Measurements from ENCODE around the gene FBF1.

FBF1 gene

DNA sequence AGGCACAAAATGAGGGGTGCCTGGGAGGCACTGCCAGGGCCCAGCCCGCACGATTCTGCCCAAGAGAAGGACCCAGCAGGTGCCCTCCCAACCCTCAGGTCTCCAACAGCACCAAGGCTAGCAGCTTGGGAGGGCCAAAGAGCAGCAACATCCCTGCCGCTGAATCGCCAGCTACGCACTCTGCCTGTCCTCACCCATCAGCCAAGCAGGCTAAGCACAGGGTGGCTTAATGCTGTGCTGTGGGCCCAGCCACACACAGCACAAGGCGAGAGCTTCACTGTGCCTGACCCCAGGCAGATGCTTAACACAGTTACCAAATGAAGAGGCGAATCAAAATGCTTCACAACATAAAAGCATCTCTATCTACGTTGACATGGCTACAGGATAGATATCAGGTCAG is 25.6 kb downstream of the FBF1 start:
- Histone ChIP-seq H3K4me1 (ENCODE audit: control insufficient read depth, insufficient read depth, low read depth, low read length) (peaks cover 5% of the 10 kb centered on the region), H3K14ac (ENCODE audit: low read length in 2 of 2) (peak overlapping the region in 1 of 2 experiments; percentile 26), H3K9ac (ENCODE audit: low read length) (no peak overlapping the region), H2BK15ac (ENCODE audit: low read depth, poor library complexity, severe bottlenecking) (no peak overlapping the region), H3K4me3 (ENCODE audit: insufficient read depth in 1 of 2, low read depth in 1 of 2, low read length in 2 of 2) (no peak overlapping the region), H4K91ac (ENCODE audit: low read length) (peak overlapping the region; percentile 56), H3K18ac (ENCODE audit: low read depth in 1 of 2, low read length in 2 of 2) (no peak overlapping the region), H2BK5ac (ENCODE audit: low read depth, low read length, poor library complexity, severe bottlenecking) (no peak overlapping the region), H2BK120ac (ENCODE audit: low read depth, low read length) (no peak overlapping the region), H2AK5ac (ENCODE audit: low read length, severe bottlenecking) (no peak overlapping the region), H3K23ac (ENCODE audit: low read length in 2 of 2) (no peak overlapping the region), H2AFZ (ENCODE audit: low read depth, low read length) (no peak overlapping the region), H3K27me3 (ENCODE audit: control insufficient read depth in 1 of 2, insufficient read depth in 1 of 2, low read length in 2 of 2) (no peaks in the 10 kb centered on the region), H3K27ac (ENCODE audit: low read length, poor library complexity, severe bottlenecking) (no peak overlapping the region), H3K4ac (ENCODE audit: low read depth in 1 of 2, low read length in 2 of 2) (no peak overlapping the region), H3K4me2 (ENCODE audit: low read length, poor library complexity, severe bottlenecking) (no peak overlapping the region), H3K79me1 (replicated peaks; ENCODE audit: low read length, poor library complexity, severe bottlenecking) (no peaks in the 10 kb centered on the region), H3K36me3 (ENCODE audit: control insufficient read depth in 1 of 2, insufficient read depth in 2 of 2, low read depth in 1 of 2, low read length in 2 of 2) (peaks cover 38 to 46% of the 10 kb centered on the region in 2 experiments), H3K9me3 (ENCODE audit: control insufficient read depth, low read length) (no peaks in the 10 kb centered on the region), H2BK12ac (ENCODE audit: low read length in 2 of 2) (no peak overlapping the region), H4K8ac (ENCODE audit: low read length) (no peak overlapping the region)
- no peak for DNase-seq
- WGBS, result 97% methylated on average over 8 of the region's 8 CpGs

DNA sequence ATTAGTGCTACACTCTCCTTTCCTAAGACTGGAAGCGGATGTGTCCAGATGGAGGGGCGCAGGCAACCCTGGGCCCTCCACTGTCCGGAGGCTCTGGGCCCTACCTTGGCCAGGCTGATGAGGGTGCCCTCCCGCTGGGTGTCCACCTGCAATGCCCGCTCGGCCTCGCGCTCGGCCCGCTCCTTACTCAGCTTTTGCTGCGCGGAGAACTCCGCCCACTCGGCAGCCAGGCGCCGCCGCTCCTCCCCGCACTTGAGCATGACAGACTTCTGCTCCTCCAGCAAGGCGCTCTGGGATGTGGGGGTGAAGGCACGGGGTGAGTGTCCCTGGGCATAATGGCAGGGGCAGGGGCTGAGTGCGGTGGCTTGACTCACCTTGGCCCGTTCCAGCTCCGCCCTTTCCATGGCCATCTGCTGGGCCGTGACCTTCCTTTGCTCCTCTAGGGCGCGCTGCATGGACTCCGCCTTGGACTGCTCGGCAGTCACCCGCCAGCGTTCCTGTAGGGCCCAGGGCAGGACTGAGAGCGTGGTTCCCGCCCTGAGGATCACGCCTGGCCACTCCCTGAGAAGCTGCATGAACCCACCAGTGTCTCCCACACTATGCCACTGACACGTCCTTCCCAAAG is 26.1 kb downstream of the FBF1 start:
- no peak for DNase-seq
- 92% methylated on average over 34 of the region's 34 CpGs for WGBS
- no peaks in the 10 kb centered on the region for H3K79me1 ChIP-seq (replicated peaks; ENCODE audit: low read length, poor library complexity, severe bottlenecking)
- no peaks in the 10 kb centered on the region for H3K27me3 ChIP-seq (ENCODE audit: control insufficient read depth in 1 of 2, insufficient read depth in 1 of 2, low read length in 2 of 2)
- H4K91ac ChIP-seq (ENCODE audit: low read length), result no peak overlapping the region
- H3K27ac ChIP-seq (ENCODE audit: low read length, poor library complexity, severe bottlenecking), result no peak overlapping the region
- no peak overlapping the region for H2BK5ac ChIP-seq (ENCODE audit: low read depth, low read length, poor library complexity, severe bottlenecking)
- no peak overlapping the region for H2BK15ac ChIP-seq (ENCODE audit: low read depth, poor library complexity, severe bottlenecking)
- H3K9me3 ChIP-seq (ENCODE audit: control insufficient read depth, low read length), result no peaks in the 10 kb centered on the region
- no peak overlapping the region for H3K4me2 ChIP-seq (ENCODE audit: low read length, poor library complexity, severe bottlenecking)
- H3K4me3 ChIP-seq (ENCODE audit: insufficient read depth in 1 of 2, low read depth in 1 of 2, low read length in 2 of 2), result no peak overlapping the region
- H3K9ac ChIP-seq (ENCODE audit: low read length), result no peak overlapping the region
- H2AK5ac ChIP-seq (ENCODE audit: low read length, severe bottlenecking), result no peak overlapping the region
- no peak overlapping the region for H3K23ac ChIP-seq (ENCODE audit: low read length in 2 of 2)
- no peak overlapping the region for H4K8ac ChIP-seq (ENCODE audit: low read length)
- peaks cover 5% of the 10 kb centered on the region for H3K4me1 ChIP-seq (ENCODE audit: control insufficient read depth, insufficient read depth, low read depth, low read length)
- no peak overlapping the region for H3K18ac ChIP-seq (ENCODE audit: low read depth in 1 of 2, low read length in 2 of 2)
- H3K36me3 ChIP-seq (ENCODE audit: control insufficient read depth in 1 of 2, insufficient read depth in 2 of 2, low read depth in 1 of 2, low read length in 2 of 2), result peaks cover 36 to 42% of the 10 kb centered on the region in 2 experiments
- H3K14ac ChIP-seq (ENCODE audit: low read length in 2 of 2), result peak overlapping the region in 1 of 2 experiments; percentile 26
- H2BK12ac ChIP-seq (ENCODE audit: low read length in 2 of 2), result no peak overlapping the region
- H2BK120ac ChIP-seq (ENCODE audit: low read depth, low read length), result no peak overlapping the region
- H2AFZ ChIP-seq (ENCODE audit: low read depth, low read length), result no peak overlapping the region
- H3K4ac ChIP-seq (ENCODE audit: low read depth in 1 of 2, low read length in 2 of 2), result peak overlapping the region in 1 of 2 experiments; percentile 24

- no peak overlapping the region for H2BK12ac ChIP-seq (ENCODE audit: low read length in 2 of 2)
- H2BK15ac ChIP-seq (ENCODE audit: low read depth, poor library complexity, severe bottlenecking), result no peak overlapping the region
- DNase-seq, result no peak
- H3K27ac ChIP-seq (ENCODE audit: low read length, poor library complexity, severe bottlenecking), result no peak overlapping the region
- no peak overlapping the region for H2AFZ ChIP-seq (ENCODE audit: low read depth, low read length)
- no peaks in the 10 kb centered on the region for H3K79me1 ChIP-seq (replicated peaks; ENCODE audit: low read length, poor library complexity, severe bottlenecking)
- H3K4me3 ChIP-seq (ENCODE audit: insufficient read depth in 1 of 2, low read depth in 1 of 2, low read length in 2 of 2), result no peak overlapping the region
- no peak overlapping the region for H3K23ac ChIP-seq (ENCODE audit: low read length in 2 of 2)
- H2AK5ac ChIP-seq (ENCODE audit: low read length, severe bottlenecking), result no peak overlapping the region
- H3K18ac ChIP-seq (ENCODE audit: low read depth in 1 of 2, low read length in 2 of 2), result no peak overlapping the region
- H3K4me2 ChIP-seq (ENCODE audit: low read length, poor library complexity, severe bottlenecking), result no peak overlapping the region
- H2BK120ac ChIP-seq (ENCODE audit: low read depth, low read length), result no peak overlapping the region
- WGBS, result 96% methylated on average over 32 of the region's 32 CpGs
- H3K9ac ChIP-seq (ENCODE audit: low read length), result no peak overlapping the region
- no peak overlapping the region for H3K4ac ChIP-seq (ENCODE audit: low read depth in 1 of 2, low read length in 2 of 2)
- no peak overlapping the region for H4K91ac ChIP-seq (ENCODE audit: low read length)
- no peak overlapping the region for H4K8ac ChIP-seq (ENCODE audit: low read length)
- no peak overlapping the region for H2BK5ac ChIP-seq (ENCODE audit: low read depth, low read length, poor library complexity, severe bottlenecking)
- H3K14ac ChIP-seq (ENCODE audit: low read length in 2 of 2), result no peak overlapping the region
- no peaks in the 10 kb centered on the region for H3K9me3 ChIP-seq (ENCODE audit: control insufficient read depth, low read length)
- H3K4me1 ChIP-seq (ENCODE audit: control insufficient read depth, insufficient read depth, low read depth, low read length), result peaks cover 7% of the 10 kb centered on the region
- H3K27me3 ChIP-seq (ENCODE audit: control insufficient read depth in 1 of 2, insufficient read depth in 1 of 2, low read length in 2 of 2), result no peaks in the 10 kb centered on the region
- H3K36me3 ChIP-seq (ENCODE audit: control insufficient read depth in 1 of 2, insufficient read depth in 2 of 2, low read depth in 1 of 2, low read length in 2 of 2), result peaks cover 30 to 37% of the 10 kb centered on the region in 2 experiments
Measured at GRCh38 chr17:75913537-75914210, 27.2 kb downstream of the FBF1 start.

DNA sequence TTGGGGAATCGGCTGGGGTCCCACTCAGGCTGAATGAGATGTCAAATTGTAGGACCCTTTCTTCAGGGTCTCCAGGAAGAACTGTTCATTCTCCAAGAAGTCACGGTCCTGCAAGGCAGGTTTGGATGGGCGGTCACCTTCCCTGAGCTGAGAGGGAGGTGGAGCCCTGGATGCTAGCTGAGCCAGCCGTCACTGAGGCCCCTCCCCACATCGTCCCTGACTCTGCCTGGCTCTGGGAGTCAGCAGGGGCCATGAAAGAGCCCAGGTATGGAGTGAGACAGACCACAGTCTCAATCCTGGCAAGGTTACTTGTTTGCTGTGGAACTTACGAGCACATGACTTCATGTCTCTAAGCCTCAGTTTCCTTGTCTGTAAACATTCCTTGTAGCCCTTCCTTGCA is 30.1 kb downstream of the FBF1 start:
- no peak overlapping the region for H3K27ac ChIP-seq (ENCODE audit: low read length, poor library complexity, severe bottlenecking)
- H3K18ac ChIP-seq (ENCODE audit: low read depth in 1 of 2, low read length in 2 of 2), result no peak overlapping the region
- H3K14ac ChIP-seq (ENCODE audit: low read length in 2 of 2), result no peak overlapping the region
- no peak overlapping the region for H2BK120ac ChIP-seq (ENCODE audit: low read depth, low read length)
- WGBS, result 67% methylated on average over 6 of the region's 6 CpGs
- no peaks in the 10 kb centered on the region for H3K27me3 ChIP-seq (ENCODE audit: control insufficient read depth in 1 of 2, insufficient read depth in 1 of 2, low read length in 2 of 2)
- no peak for DNase-seq
- H3K79me1 ChIP-seq (replicated peaks; ENCODE audit: low read length, poor library complexity, severe bottlenecking), result no peaks in the 10 kb centered on the region
- no peak overlapping the region for H3K4ac ChIP-seq (ENCODE audit: low read depth in 1 of 2, low read length in 2 of 2)
- no peak overlapping the region for H2BK15ac ChIP-seq (ENCODE audit: low read depth, poor library complexity, severe bottlenecking)
- H3K4me2 ChIP-seq (ENCODE audit: low read length, poor library complexity, severe bottlenecking), result no peak overlapping the region
- H3K4me1 ChIP-seq (ENCODE audit: control insufficient read depth, insufficient read depth, low read depth, low read length), result peaks cover 8% of the 10 kb centered on the region
- H2BK12ac ChIP-seq (ENCODE audit: low read length in 2 of 2), result no peak overlapping the region
- no peaks in the 10 kb centered on the region for H3K9me3 ChIP-seq (ENCODE audit: control insufficient read depth, low read length)
- H3K9ac ChIP-seq (ENCODE audit: low read length), result no peak overlapping the region
- H3K23ac ChIP-seq (ENCODE audit: low read length in 2 of 2), result no peak overlapping the region
- peaks cover 24 to 26% of the 10 kb centered on the region in 2 experiments for H3K36me3 ChIP-seq (ENCODE audit: control insufficient read depth in 1 of 2, insufficient read depth in 2 of 2, low read depth in 1 of 2, low read length in 2 of 2)
- no peak overlapping the region for H4K91ac ChIP-seq (ENCODE audit: low read length)
- H3K4me3 ChIP-seq (ENCODE audit: insufficient read depth in 1 of 2, low read depth in 1 of 2, low read length in 2 of 2), result no peak overlapping the region
- H2AFZ ChIP-seq (ENCODE audit: low read depth, low read length), result no peak overlapping the region
- no peak overlapping the region for H2AK5ac ChIP-seq (ENCODE audit: low read length, severe bottlenecking)
- H4K8ac ChIP-seq (ENCODE audit: low read length), result no peak overlapping the region
- H2BK5ac ChIP-seq (ENCODE audit: low read depth, low read length, poor library complexity, severe bottlenecking), result no peak overlapping the region

Data from mesenchymal stem cell (in vitro differentiated cells and primary cell).